ENCODE results near the gene UBE3C.

UBE3C gene

DNA sequence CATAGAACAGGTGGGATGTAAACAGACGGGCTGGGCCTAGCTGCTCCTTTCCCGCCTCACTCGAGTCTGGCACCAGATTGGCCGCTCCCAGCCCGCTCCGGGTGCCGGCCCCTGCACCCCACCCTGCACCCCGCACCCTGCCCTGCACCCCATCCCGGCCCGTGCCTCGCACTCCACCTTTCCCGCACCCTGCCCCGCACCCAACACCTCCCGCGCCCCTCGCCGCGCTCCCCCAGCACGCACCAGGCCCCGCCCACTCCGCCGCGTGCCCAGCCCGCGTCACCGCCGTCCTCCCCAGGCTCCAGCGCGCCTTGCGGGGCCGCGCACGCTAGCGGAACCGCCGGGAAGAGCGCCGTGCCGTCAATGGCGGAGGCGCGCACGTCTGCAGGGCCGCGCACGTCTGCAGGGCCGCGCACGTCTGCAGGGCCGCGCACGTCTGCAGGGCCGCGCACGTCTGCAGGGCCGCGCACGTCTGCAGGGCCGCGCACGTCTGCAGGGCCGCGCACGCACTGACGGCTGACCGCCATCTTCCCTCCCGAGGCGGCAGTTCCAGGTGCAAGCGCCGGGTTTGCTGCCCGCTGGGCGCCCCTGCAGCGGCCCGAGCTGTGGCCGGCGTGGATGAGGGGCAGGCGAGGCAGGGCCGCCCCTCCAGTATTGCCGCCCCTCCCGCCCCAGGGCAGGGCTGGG lies at the start of gene UBE3C:
TSS of gene UBE3C (plus strand) at position 503 of the 687 bp plus-strand sequence. CDS start 347 bp downstream, outside the sequence.
- TF ChIP-seq YY1 (IDR thresholded peaks at IDR 0.05; ENCODE audit: low read depth): peak; percentile 88
- TF ChIP-seq, protein P1, sequence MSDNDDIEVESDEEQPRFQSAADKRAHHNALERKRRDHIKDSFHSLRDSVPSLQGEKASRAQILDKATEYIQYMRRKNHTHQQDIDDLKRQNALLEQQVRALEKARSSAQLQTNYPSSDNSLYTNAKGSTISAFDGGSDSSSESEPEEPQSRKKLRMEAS (IDR thresholded peaks at IDR 0.05): peak; percentile 80
- peak; percentile 69 for TF ChIP-seq TAF1 (IDR thresholded peaks at IDR 0.05; ENCODE audit: low read depth)
- TF ChIP-seq, protein P2, sequence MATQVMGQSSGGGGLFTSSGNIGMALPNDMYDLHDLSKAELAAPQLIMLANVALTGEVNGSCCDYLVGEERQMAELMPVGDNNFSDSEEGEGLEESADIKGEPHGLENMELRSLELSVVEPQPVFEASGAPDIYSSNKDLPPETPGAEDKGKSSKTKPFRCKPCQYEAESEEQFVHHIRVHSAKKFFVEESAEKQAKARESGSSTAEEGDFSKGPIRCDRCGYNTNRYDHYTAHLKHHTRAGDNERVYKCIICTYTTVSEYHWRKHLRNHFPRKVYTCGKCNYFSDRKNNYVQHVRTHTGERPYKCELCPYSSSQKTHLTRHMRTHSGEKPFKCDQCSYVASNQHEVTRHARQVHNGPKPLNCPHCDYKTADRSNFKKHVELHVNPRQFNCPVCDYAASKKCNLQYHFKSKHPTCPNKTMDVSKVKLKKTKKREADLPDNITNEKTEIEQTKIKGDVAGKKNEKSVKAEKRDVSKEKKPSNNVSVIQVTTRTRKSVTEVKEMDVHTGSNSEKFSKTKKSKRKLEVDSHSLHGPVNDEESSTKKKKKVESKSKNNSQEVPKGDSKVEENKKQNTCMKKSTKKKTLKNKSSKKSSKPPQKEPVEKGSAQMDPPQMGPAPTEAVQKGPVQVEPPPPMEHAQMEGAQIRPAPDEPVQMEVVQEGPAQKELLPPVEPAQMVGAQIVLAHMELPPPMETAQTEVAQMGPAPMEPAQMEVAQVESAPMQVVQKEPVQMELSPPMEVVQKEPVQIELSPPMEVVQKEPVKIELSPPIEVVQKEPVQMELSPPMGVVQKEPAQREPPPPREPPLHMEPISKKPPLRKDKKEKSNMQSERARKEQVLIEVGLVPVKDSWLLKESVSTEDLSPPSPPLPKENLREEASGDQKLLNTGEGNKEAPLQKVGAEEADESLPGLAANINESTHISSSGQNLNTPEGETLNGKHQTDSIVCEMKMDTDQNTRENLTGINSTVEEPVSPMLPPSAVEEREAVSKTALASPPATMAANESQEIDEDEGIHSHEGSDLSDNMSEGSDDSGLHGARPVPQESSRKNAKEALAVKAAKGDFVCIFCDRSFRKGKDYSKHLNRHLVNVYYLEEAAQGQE (IDR thresholded peaks at IDR 0.05; ENCODE audit: low read depth): no peak

DNA sequence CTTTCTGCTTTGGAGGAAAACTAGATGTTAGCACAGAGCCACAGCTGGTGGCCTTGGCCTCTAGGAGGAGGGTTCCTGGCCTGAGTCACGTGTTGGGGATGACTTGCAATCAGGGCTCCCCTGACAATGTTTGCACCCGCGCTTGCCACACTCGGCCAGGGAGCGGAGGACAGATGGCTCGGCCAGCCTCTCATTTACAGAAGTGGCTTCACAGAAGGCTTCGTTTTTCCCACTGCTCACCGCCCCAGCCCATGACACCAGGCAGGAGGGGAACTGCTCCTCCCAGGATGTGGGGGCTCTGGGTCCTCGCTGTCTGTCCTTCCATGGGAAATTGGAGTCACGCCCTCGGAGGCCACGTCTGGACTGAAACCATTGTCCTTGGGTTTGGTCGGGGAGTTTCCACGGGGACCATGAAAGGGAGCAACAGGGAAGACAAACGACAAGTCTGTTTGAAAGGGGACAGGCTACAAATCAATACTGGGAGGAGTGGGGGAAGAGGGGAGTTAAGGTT lies 49.6 kb upstream of the UBE3C start:
- TF ChIP-seq, protein P1 (IDR thresholded peaks at IDR 0.05): no peak
- TF ChIP-seq ZBTB7A (IDR thresholded peaks at IDR 0.05; ENCODE audit: low read depth) (no peak), TAF1 (IDR thresholded peaks at IDR 0.05; ENCODE audit: low read depth) (no peak), EGR1 (IDR thresholded peaks at IDR 0.05) (no peak), EP300 (IDR thresholded peaks at IDR 0.05; ENCODE audit: borderline replicate concordance) (no peak), CREB1 (IDR thresholded peaks at IDR 0.05; ENCODE audit: low read depth) (no peak), YY1 (IDR thresholded peaks at IDR 0.05; ENCODE audit: low read depth) (no peak), TEAD4 (IDR thresholded peaks at IDR 0.05) (no peak), RAD21 (IDR thresholded peaks at IDR 0.05; ENCODE audit: low read depth) (no peak), CEBPB (IDR thresholded peaks at IDR 0.05) (no peak), TCF12 (IDR thresholded peaks at IDR 0.05; ENCODE audit: low read depth) (no peak), FOXM1 (IDR thresholded peaks at IDR 0.05; ENCODE audit: borderline replicate concordance, low read depth) (no peak), NFIC (IDR thresholded peaks at IDR 0.05) (no peak)

DNA sequence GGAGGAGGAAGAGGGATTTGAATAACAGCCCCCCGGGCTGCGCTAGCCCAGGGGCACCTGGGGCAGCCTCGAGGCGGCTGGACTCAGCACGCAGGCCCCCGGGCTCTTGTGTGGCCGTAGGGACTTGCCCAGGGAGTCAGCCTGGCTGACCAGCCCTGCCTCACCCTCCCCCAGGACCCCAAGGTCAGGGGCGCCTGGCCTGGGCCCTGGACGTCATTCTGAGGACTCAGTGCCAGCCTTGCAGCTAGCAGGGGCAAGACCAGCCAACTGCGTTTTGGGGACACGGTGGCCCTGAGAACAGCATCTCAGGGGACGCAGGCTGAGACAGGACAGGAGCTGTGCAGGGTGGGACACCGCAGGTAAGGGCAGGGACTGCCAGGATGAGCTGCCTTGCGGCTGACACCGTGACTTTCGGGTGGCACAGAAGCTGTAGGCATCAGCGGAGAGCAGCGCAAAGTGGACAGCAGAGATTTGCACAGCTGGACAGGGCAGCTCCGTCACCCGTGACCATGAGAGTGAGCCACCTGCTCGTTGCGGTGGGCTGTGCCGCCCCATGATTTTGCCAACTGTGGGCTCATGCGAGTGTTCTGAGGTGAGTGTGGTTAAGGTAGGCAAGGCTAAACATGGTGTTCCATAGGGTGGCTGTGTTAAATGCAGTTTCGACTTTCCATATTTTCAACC lies 48.1 kb upstream of the UBE3C start:
- TF ChIP-seq RAD21 (IDR thresholded peaks at IDR 0.05; ENCODE audit: low read depth): no peak
- TF ChIP-seq ZBTB7A (IDR thresholded peaks at IDR 0.05; ENCODE audit: low read depth): no peak
- TF ChIP-seq, protein P1 (IDR thresholded peaks at IDR 0.05): no peak
- no peak for TF ChIP-seq FOXM1 (IDR thresholded peaks at IDR 0.05; ENCODE audit: borderline replicate concordance, low read depth)

DNA sequence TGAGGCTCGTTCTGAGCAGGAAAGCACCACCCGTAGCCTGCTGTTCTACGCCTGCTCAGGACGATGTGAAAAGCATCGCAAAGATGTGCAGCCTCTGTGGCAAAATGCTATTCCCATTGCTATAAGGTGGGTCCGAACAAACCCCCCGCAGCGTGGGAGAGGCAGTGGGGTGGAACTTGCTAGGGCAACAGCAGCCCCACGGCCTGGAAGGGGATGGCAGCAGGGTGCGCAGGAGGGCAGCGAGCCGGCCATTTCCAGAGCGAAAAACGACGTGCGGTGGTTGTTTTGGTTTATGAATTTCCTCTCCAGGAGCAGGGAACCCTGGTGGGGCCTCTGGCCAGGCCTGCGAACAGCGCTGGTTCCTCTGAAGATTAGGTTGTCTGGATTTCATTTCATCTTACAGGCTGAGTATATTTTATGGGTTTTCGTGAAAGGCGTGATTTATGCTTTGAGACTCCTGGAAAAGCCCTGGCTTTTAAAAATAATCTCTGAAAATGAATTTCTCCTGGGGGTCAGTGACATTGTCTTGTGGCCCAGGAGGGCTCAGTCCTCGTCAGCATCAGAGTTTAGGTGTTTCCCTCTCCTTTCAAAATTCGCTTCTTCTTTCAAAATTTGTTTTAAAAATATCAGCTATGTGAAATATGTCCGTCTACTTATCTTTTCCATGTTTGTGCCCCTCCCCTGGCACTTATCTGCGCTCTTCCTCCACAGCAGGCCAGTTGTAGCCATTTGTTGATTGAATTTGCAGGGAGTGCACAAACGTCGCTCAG lies 42.3 kb upstream of the UBE3C start:
- TF ChIP-seq CREB1 (IDR thresholded peaks at IDR 0.05; ENCODE audit: low read depth) (no peak), RAD21 (IDR thresholded peaks at IDR 0.05; ENCODE audit: low read depth) (no peak), ZBTB7A (IDR thresholded peaks at IDR 0.05; ENCODE audit: low read depth) (no peak), TAF1 (IDR thresholded peaks at IDR 0.05; ENCODE audit: low read depth) (no peak), FOXM1 (IDR thresholded peaks at IDR 0.05; ENCODE audit: borderline replicate concordance, low read depth) (no peak), YY1 (IDR thresholded peaks at IDR 0.05; ENCODE audit: low read depth) (no peak), TCF12 (IDR thresholded peaks at IDR 0.05; ENCODE audit: low read depth) (no peak), NFIC (IDR thresholded peaks at IDR 0.05) (no peak), EP300 (IDR thresholded peaks at IDR 0.05; ENCODE audit: borderline replicate concordance) (no peak), TEAD4 (IDR thresholded peaks at IDR 0.05) (no peak), EGR1 (IDR thresholded peaks at IDR 0.05) (no peak), CEBPB (IDR thresholded peaks at IDR 0.05) (no peak)
- TF ChIP-seq, protein P2 (IDR thresholded peaks at IDR 0.05; ENCODE audit: low read depth): no peak
- TF ChIP-seq, protein P1 (IDR thresholded peaks at IDR 0.05): no peak
- TF ChIP-seq, protein P3, sequence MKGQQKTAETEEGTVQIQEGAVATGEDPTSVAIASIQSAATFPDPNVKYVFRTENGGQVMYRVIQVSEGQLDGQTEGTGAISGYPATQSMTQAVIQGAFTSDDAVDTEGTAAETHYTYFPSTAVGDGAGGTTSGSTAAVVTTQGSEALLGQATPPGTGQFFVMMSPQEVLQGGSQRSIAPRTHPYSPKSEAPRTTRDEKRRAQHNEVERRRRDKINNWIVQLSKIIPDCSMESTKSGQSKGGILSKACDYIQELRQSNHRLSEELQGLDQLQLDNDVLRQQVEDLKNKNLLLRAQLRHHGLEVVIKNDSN (IDR thresholded peaks at IDR 0.05): no peak

DNA sequence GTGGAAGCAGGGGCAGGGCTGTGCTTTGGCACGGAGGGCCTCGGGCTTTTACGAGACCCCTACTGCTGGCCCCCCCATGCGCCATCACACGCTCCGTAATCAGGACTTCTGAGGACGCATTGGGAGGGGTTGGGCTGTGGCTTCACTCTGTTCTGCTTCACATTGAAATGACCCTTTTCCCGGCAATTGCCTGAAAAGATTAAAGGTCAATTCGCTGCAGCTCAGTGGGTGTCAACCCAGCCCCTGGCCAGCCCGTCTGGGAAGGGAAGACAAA lies 41.7 kb upstream of the UBE3C start:
- TF ChIP-seq, protein P3 (IDR thresholded peaks at IDR 0.05): no peak
- TF ChIP-seq YY1 (IDR thresholded peaks at IDR 0.05; ENCODE audit: low read depth): no peak

All from Ishikawa (cell line).